Left hindlimb (tissue), 1 donor: ENCODE data around the gene NYNRIN.
A peak's percentile ranks its signal among the peaks of the same experiment; 100 is the strongest.
"Not testable (repeated sequence)": the region's sequence is repeated elsewhere in the genome, so short reads cannot be mapped to it uniquely, and the experiment has no call there.

Experiments
- DNase-seq: peaks from one replicate; pipeline ENCODE4 v3.0.0-alpha.2; 2018

NYNRIN gene

DNA sequence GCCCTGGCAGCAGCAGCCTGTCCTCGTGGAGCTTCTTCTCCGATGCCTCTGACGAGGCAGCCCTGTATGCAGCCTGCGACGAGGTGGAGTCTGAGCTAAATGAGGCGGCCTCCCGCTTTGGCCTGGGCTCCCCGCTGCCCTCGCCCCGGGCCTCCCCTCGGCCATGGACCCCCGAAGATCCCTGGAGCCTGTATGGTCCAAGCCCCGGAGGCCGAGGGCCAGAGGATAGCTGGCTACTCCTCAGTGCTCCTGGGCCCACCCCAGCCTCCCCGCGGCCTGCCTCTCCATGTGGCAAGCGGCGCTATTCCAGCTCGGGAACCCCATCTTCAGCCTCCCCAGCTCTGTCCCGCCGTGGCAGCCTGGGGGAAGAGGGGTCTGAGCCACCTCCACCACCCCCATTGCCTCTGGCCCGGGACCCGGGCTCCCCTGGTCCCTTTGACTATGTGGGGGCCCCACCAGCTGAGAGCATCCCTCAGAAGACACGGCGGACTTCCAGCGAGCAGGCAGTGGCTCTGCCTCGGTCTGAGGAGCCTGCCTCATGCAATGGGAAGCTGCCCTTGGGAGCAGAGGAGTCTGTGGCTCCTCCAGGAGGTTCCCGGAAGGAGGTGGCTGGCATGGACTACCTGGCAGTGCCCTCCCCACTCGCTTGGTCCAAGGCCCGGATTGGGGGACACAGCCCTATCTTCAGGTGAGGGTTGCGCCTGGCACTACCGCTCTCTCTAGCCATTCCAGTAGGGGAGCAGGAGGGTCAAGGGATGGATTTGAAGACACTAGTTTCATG lies 28.7 kb upstream of the NYNRIN start:
- DNase-seq = no peak

DNA sequence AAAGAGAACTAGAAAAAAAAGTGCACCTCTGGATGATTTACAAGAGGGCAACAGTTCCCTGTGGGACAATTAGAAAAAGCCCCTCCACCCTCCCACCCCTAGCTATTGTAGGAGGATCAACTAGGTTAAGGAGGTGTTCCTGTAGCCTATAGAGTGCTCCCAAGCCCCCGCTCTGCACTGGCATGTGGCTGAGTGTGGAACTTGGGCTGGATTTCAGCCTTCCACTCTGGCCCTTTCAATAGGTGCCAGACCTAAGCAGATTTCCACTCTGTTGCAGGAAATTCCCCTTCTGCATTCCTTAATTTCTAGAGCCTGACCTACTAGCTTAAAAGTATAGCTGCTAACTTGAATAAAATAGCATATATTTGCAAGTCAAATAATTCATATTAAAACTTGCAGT lies 28.1 kb upstream of the NYNRIN start:
- peak; percentile 52 for DNase-seq

DNA sequence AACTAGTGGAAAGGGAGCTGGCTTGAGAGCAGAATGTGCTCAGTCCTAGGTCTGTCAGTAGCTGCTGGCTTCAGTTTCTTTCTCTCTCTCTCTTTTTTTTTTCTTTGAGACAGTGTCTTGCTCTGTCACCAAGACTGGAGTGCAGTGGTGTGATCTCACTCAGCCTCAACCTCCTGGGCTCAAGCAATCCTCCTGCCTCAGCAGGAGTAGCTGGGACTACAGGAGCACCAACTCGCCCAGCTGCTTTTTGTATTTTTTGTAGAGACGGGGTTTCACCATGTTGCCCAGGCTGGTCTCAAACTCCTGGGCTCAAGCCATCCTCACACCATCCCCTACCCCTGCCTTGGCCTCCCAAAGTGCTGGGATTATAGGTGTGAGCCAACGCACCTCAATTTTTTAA lies 27.2 kb upstream of the NYNRIN start:
- not testable (repeated sequence) for DNase-seq

DNA sequence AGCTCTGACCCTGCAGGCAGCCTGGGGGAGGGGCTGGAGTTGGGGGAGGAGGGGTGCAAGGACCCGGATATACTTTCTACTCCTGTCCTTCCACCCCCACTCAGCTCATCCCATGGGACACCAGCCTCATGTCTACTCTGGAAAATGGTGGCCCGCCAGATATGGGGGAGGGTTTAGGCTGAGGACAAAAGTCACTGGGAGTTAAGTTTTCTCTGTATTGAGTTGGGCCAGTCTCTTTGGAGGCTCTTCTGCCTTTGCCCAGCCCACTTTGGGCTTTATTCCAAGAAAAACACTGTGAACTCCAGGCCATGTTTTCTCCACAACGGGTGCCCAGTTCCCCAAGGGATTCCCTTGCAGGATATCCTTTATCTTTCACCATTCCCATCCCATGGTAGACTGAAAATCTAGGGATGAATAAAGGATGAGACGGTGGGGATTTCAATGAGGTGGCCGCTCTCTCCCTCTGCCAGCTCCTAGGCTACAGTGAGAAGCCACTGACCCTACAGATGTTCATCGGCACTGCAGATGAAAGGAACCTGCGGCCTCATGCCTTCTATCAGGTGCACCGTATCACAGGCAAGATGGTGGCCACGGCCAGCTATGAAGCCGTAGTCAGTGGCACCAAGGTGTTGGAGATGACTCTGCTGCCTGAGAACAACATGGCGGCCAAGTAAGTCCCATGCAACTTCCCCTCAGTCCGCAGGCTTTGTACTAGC lies 25.9 kb upstream of the NYNRIN start:
- no peak for DNase-seq

DNA sequence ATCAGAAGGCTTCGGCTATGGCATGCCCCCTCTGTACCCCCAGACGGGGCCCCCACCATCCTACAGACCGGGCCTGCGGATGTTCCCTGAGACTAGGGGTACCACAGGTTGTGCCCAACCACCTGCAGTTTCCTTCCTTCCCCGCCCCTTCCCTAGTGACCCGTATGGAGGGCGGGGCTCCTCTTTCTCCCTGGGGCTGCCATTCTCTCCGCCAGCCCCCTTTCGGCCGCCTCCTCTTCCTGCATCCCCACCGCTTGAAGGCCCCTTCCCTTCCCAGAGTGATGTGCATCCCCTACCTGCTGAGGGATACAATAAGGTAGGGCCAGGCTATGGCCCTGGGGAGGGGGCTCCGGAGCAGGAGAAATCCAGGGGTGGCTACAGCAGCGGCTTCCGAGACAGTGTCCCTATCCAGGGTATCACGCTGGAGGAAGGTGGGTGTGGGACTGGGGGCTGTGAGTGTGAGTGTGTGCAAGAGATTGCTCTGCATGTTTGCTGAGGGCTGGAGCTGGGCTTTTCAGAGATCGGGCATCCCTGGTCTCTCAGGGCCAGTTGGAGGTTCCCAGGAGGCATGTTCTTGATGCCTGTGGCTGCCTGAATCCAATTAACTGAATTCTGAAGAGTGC lies 22.2 kb upstream of the NYNRIN start:
- DNase-seq = no peak

DNA sequence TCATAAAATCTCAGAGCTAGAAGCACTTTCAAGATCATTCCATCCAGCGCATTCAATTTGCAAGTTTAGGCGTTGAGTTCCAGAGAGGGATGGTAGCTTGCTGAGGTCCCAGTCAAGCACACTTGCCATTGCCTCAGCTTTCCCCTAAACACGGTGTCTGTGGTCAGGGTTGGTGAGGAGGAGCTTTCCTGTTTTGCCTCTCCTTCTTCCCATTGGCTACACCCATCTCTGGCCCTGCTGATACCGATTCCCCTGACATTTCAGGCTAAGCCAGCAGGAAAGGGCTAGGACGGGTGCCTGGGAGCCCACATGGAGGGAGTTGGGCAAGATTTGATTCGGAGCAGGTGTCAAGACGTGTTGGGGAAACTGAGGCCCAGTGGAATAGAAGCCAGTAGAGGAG lies 21.7 kb upstream of the NYNRIN start:
- no peak for DNase-seq

DNA sequence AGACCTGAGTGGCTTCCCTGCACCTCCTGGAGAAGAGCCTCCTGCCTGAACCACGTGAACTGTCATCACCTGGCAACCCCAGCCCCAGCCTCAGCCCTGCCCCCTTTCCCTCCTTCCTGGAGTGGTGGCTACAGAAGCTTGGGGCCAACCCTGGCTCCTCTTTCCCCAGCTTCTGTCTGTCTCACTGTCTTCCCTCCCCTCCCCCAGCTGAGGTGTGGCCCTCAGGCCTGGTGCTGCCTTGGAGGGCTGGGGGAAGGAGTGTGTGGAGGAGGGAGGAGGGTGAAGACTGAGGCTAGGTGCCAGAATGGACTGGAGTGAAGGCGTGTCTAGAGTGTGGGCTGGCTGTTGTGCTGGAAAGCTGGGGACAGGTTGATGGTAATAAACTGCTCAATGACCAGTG lies 21.1 kb upstream of the NYNRIN start:
- no peak for DNase-seq

DNA sequence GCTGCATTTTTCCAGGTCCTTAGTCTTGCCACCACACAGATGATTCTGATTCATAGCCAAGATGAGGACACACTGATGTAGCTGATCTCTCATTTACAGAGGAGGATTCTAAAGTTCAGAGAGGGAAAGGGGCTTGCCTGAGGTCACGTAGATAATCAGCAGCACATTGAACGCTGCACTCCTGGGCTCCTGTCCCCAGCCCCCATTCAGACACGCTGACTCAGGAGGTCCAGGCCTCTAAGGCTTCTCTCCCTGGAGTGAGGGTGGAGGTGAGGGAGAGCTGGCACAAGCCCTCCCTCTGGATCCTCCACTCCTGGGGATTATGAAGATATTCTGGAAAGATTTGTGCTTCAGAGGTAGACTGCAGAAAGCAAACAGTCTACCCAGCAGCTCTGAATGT lies 20.5 kb upstream of the NYNRIN start:
- no peak for DNase-seq

DNA sequence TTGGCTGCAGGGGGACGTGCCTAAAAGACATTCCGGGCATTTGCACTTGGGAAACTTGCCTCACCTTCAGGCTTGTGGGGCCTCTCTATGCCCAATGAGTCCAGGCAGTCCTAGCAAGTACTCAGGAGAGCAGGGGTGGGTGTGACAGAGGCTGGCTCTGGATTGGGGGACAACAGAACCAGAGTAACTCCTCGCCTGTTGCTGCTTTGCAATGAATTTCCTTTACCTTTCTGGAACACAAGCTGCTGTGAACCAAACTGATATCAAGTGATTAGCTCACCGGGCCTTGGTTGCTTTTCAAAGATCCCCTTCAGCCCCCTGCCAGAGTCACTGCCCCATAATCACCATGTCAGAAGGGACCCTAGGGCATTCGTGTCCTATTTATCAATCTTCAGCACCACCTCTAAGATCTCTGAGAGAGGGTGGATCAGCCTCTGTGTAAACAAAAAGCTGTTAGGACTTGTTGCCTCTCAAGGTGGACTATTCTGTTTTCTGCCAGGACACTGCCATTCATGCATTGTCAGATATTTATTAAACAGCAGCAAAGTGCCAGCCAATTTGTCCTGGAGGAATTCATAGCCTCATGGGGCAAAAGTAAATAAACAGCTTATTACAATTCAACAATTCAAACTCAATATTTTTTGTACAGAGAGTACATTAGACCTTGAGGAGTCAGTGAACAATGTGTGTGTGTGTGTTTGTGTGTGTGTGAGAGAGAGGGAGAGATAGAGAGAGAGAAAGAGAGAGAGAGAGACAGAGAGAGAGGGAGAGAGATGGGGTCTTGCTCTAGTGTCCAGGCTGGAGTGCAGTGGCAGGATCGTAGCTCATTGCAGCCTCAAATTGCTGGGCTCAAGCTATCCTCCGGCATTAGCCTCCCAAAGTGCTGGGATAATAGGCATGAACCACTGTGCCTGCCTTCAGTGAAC lies 19.6 kb upstream of the NYNRIN start:
- DNase-seq = no peak

DNA sequence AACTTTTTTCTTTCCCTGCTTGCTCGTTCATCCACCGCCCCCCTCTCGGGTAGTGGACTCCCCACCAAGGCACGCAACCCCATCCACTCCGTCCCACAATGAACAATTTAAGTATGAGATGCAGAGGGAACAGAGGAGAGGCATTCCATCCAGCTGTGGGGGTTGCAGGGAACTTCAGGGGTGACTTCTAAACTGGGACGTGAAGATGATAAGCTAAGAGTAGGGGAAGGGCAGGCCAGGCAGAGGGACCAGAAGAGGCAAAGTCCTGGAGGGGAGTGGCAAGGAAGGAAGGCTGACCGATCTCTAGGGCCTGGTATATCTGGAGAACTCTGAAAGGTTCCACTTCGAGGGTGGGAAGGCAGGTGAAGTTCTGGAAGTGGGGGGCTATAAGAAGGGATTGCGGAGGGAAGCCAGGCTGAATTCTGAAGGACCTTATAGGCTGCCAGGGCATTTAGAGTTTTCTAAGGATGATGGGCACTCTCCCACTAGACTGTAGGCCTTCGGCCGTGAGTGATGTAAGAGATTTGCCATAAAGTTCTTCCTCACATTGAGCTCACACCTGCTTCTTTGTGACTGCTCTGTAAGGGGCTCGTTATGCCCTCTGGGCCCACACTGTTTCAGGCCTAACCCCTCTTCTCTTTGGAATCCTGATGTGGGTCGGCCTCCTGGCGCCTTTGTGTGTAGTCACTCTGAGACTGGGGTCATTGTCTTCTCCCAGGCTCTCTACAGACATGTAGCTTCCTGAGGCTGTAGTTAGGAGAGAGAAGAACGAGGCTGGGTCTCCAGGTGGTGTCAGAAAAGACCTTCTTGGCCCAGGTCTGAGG lies 18.7 kb upstream of the NYNRIN start:
- no peak for DNase-seq

DNA sequence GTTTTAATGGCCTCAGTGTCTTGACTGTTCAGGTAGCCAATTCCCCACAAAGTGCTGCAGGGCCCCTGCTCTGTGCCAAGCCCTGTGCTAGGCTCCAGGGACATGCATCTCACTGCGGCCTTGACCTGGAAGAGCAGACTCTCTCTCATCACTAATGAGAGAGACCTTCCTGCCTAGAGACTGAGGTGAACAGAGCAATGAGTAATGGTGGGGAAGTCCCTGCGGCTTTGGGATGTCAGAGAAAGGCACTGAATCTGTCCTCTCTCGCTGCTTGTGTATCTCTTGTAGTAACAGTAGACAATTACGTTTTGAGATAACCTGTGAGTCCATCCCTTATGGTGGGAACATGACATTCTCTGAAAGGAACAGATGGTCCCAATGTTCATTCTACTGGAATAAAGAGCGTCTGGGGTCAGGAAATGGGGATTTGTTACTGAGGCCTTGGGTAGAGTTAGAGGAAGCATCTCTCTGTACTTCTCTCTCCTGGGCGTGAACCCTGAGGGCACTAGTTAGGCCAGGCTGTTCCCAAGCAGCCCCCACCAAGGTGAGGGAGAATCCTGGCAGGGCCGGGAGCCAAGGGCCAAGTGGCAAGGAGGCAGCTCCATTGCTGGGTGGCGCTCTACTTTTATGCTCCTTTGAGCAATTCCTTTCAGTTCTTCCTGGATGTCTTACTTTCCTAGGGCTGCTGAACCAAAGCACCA lies 17.3 kb upstream of the NYNRIN start:
- DNase-seq = no peak

DNA sequence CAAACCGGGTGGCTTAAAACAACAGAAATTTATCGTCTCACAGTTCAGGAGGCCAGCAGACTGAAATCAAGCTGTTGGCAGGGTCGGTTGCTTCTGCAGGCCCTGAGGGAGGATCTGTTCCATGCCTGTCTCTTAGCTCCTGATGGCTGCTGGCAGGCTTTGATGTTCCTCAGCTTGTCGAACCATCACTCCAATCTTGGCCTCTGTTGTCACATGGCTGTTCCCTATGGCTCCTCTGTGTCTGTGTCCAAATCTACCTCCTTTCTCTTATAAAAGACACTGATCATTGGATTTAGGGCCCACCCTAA lies 16.8 kb upstream of the NYNRIN start:
- DNase-seq = no peak

DNA sequence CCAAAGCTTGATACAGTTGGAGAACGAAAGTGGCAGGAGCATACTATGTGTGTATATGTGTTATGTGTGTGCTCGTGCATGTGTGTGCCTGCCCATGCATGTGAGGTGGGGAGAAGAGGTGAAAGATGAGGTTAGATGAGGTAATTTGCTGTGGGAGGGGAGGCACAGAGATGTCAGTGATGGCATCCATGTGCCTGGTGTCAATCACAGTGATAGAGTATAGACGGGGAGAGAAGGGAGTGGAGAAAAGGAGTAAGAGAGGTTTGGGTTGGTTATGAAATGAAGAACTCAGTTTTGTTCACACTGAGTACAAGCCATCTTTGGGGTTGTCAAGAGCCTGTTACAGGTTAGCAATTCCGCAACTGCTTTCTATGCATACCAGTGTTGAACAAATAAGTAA lies 14.6 kb upstream of the NYNRIN start:
- no peak for DNase-seq

DNA sequence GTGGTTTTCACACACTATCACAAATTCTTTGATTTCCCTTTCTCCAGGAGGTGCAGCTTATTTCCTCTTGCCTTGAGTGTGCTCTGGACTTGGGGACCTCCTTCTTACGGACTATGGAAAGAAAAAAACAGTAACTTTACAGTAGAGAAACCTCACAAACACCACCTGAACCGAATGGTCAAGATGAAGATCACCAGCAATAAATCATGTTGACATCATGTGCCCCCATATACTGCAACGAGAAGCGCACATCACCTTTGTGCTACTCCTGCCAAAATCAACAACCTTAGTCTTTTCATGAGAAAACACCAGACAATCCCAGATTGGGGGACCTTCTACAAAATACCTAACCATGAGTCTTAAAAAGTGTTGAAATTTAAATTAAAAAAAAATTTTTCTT lies 13.3 kb upstream of the NYNRIN start:
- DNase-seq = no peak

DNA sequence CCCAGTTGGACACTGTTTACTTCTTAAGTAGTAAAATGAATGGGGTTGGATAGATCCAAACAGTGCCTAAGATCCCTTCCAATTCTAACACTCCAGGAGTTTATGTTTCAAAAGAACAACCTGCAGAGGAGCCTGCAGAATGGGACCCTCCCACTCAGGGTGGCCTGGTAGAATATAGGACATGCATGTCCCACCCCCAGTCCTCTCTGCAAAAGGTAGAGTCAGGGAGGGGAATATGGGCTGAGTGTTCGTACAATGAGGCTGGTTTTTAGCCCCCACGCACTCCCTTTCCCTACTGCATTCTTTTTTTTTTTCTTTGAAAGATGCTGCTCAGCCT lies 11.8 kb upstream of the NYNRIN start:
- DNase-seq = no peak

DNA sequence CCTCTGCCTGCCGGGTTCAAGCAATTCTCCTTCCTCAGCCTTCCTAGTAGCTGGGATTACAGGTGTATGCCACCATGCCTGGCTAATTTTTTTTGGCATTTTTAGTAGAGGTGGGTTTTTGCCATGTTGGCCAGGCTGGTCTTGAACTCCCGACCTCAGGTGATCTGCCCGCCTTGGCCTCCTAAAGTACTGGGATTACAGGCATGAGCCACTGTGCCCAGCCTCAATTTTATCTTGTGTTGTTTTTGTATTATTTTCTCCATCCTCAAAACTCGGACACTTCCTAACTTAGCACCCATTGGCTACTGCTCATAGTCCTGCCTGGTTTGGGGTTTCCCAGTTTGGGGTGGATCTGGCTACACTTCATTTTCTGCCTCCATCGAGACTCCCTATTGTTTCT lies 11.2 kb upstream of the NYNRIN start:
- not testable (repeated sequence) for DNase-seq

DNA sequence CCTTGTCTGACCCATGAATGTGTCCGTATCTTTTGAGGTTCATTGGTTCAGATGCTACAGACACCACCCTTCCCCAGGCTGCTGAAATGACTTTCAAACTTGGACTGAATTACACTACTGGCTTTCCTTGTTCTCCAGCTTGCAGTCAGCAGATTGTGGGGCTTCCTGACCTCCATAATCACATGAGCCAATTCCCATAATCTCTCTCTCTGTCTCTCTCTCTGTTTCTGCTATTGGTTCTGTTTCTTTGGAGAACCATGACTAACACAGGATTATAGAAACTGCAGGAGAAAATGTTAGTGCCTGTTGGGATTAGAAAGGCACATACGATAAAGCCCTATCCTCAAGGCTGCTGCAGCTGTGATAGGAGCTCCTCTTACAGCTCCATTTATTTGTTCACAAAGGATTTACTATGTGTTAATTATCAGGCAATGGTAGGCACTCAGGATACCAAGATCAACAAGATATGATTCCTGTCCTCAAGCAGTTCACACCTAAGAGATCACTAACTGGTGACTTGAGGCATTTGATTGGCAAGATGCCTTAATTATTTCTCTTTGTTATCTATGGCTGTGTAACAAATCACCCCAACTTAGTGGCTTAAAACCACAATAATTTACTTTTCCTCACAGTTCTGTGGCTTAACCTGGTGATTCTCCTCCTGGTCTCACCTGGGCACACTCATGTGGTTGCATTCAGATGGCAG lies 10.2 kb upstream of the NYNRIN start:
- no peak for DNase-seq

DNA sequence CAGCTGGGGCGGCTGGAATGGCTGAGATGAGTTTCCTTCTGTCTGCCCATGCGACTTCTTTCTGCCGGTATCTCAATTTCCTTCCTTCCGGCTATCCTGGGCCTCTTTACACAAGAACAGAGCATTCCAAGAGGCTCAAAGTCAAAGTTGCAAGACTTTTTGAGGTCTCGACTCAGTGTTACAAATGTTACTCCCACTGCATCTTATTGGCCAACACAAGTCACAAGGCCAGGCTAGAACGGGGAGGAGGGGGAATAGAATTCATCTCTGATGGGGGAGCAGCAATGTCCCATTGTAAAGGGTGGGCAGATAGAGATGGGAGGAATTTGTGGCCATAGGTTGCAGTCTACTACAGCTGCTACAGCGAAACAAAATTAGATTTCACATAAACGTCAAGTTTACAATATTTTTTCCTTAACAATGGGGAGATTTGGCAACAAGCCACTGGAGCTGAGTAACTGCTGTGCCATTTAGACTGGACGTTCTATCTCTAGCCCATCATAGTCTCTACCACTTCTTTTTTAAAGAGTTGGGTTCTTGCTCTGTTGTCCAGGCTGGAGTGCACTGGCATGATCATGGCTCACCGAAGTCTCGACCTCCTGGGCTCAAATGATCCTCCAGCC lies 9.5 kb upstream of the NYNRIN start:
- no peak for DNase-seq

DNA sequence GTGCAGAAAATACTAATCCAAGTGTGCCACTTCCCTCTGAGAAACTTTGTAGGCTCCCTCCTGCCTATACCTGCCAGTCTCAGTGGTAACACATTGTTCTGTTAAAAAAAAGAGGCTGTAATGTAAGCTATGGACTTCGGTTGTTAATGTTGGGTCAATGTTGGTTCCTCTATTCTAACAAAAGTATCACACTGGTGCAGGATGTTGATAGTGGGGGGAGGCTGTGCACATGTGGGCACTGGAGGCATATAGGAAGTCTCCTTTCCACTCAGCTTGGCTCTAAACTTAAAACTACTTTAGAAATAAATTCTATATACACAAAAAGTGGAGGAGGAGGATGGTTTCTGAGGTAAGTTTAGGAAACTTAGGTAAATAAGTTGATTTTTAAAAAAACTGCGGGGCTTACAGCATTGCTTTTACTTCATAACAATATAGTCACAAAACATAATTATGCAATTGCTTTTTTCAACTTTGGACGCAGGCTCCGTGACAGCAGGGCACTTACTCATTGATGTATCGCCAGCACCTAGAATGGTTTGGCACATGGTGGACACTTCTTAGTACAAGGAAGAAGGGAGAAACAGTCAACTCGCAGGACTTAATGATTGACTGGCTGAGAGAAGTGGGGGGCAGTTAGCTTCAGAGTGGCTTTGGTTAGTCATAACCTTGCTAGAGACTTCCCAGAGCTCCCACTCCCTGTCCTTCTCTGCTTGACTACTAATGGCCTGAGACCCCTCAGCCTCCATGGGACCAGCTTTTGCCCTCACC lies 7.9 kb upstream of the NYNRIN start:
- DNase-seq = no peak
